ENCODE results near the gene UBA5. TPM values are rescaled to one million over a fixed set of nuclear protein-coding genes. Genes with fewer than 3 reads are reported as not detected.
A peak's percentile ranks its signal among the peaks of the same experiment; 100 is the strongest.

Gene UBA5
- polyA plus RNA-seq, 3 donors: 9.3 to 19.5 (median 13.8) TPM

- no peaks in the 10 kb centered on the region for H3K4me1 ChIP-seq (ENCODE audit: control insufficient read depth in 1 of 2, insufficient read depth in 2 of 2, low read length in 2 of 2)
- intact Hi-C loops (cut with micrococcal nuclease): loop anchor here in 1 of 2 donors (2.0 kb wide), 1 partner anchor 107 kb away; no protein-coding TSS in a partner anchor
- TF ChIP-seq, protein P1, sequence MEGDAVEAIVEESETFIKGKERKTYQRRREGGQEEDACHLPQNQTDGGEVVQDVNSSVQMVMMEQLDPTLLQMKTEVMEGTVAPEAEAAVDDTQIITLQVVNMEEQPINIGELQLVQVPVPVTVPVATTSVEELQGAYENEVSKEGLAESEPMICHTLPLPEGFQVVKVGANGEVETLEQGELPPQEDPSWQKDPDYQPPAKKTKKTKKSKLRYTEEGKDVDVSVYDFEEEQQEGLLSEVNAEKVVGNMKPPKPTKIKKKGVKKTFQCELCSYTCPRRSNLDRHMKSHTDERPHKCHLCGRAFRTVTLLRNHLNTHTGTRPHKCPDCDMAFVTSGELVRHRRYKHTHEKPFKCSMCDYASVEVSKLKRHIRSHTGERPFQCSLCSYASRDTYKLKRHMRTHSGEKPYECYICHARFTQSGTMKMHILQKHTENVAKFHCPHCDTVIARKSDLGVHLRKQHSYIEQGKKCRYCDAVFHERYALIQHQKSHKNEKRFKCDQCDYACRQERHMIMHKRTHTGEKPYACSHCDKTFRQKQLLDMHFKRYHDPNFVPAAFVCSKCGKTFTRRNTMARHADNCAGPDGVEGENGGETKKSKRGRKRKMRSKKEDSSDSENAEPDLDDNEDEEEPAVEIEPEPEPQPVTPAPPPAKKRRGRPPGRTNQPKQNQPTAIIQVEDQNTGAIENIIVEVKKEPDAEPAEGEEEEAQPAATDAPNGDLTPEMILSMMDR (IDR thresholded peaks at IDR 0.05): no peak
- no peak overlapping the region for H3K4me3 ChIP-seq (replicated peaks in 1 of 3; ENCODE audit: low read depth in 2 of 3, low read length in 3 of 3)
- no peaks in the 10 kb centered on the region for H3K79me2 ChIP-seq (ENCODE audit: insufficient read depth, low read length)
- no peak overlapping the region for H3K27ac ChIP-seq (ENCODE audit: low read depth in 1 of 2, low read length in 2 of 2)
- WGBS (ENCODE audit: insufficient coverage): 37% methylated on average over 2 of the region's 2 CpGs
- H2AFZ ChIP-seq (ENCODE audit: insufficient read depth, low read depth, low read length, poor library complexity, severe bottlenecking): no peak overlapping the region
- H3K36me3 ChIP-seq (replicated peaks in 1 of 2; ENCODE audit: control insufficient read depth in 1 of 2, insufficient read depth in 2 of 2, low read length in 2 of 2): peaks cover 3 to 16% of the 10 kb centered on the region in 2 donors
- H3K27me3 Mint-ChIP-seq (ENCODE audit: low read depth in 3 of 3): peaks cover 0 to 1% (median 0%) of the 10 kb centered on the region in 3 donors
- H3K27me3 ChIP-seq (ENCODE audit: control insufficient read depth in 2 of 2, insufficient read depth in 2 of 2, low read length in 2 of 2): no peaks in the 10 kb centered on the region
- peaks cover 8% of the 10 kb centered on the region for H3K4me1 Mint-ChIP-seq
- peaks cover 0 to 2% (median 0%) of the 10 kb centered on the region in 7 donors for H3K9me3 Mint-ChIP-seq
- no peaks in the 10 kb centered on the region for H3K9me3 ChIP-seq (replicated peaks in 1 of 2; ENCODE audit: control insufficient read depth in 1 of 2, insufficient read depth in 1 of 2, low read length in 2 of 2)
- no peak overlapping the region for H3K9ac ChIP-seq (ENCODE audit: insufficient read depth, low read length, poor library complexity, severe bottlenecking)
- no peak overlapping the region for H3K4me3 Mint-ChIP-seq
- peak overlapping the region in 2 of 7 donors; percentile 10 to 33 for H3K27ac Mint-ChIP-seq
- no peak overlapping the region for H3K4me2 ChIP-seq (replicated peaks; ENCODE audit: extremely low read depth, low read length, poor library complexity, severe bottlenecking)
- DNase-seq: no peak
- H3K36me3 Mint-ChIP-seq: peaks cover 8 to 15% of the 10 kb centered on the region in 2 donors
- H4K20me1 ChIP-seq (ENCODE audit: insufficient read depth, low read length): no peaks in the 10 kb centered on the region
Observed at GRCh38 chr3:132643366-132643765, 16.8 kb upstream of the UBA5 start.

GRCh38 chr3:132645058-132645457, 15.1 kb upstream of the UBA5 start:
- H3K27me3 ChIP-seq (ENCODE audit: control insufficient read depth in 2 of 2, insufficient read depth in 2 of 2, low read length in 2 of 2): no peaks in the 10 kb centered on the region
- Mint-ChIP-seq H3K9me3 (peaks cover 0 to 2% (median 0%) of the 10 kb centered on the region in 7 donors), H3K4me3 (no peak overlapping the region), H3K27me3 (ENCODE audit: low read depth in 3 of 3) (peaks cover 0 to 1% (median 0%) of the 10 kb centered on the region in 3 donors), H3K36me3 (peaks cover 1 to 6% of the 10 kb centered on the region in 2 donors), H3K4me1 (peaks cover 8% of the 10 kb centered on the region), H3K27ac (peak overlapping the region in 1 of 7 donors; percentile 18)
- WGBS (ENCODE audit: insufficient coverage): no CpG with 5 or more reads among the region's 1 CpG
- intact Hi-C loops (cut with micrococcal nuclease): no loop called here
- no peaks in the 10 kb centered on the region for H3K9me3 ChIP-seq (replicated peaks in 1 of 2; ENCODE audit: control insufficient read depth in 1 of 2, insufficient read depth in 1 of 2, low read length in 2 of 2)
- H4K20me1 ChIP-seq (ENCODE audit: insufficient read depth, low read length): no peaks in the 10 kb centered on the region
- no peak overlapping the region for H3K4me2 ChIP-seq (replicated peaks; ENCODE audit: extremely low read depth, low read length, poor library complexity, severe bottlenecking)
- DNase-seq: no peak
- H3K9ac ChIP-seq (ENCODE audit: insufficient read depth, low read length, poor library complexity, severe bottlenecking): no peak overlapping the region
- no peaks in the 10 kb centered on the region for H3K4me1 ChIP-seq (ENCODE audit: control insufficient read depth in 1 of 2, insufficient read depth in 2 of 2, low read length in 2 of 2)
- H3K79me2 ChIP-seq (ENCODE audit: insufficient read depth, low read length): no peaks in the 10 kb centered on the region
- no peak overlapping the region for H2AFZ ChIP-seq (ENCODE audit: insufficient read depth, low read depth, low read length, poor library complexity, severe bottlenecking)
- no peaks in the 10 kb centered on the region for H3K36me3 ChIP-seq (replicated peaks in 1 of 2; ENCODE audit: control insufficient read depth in 1 of 2, insufficient read depth in 2 of 2, low read length in 2 of 2)
- no peak overlapping the region for H3K4me3 ChIP-seq (replicated peaks in 1 of 3; ENCODE audit: low read depth in 2 of 3, low read length in 3 of 3)
- H3K27ac ChIP-seq (ENCODE audit: low read depth in 1 of 2, low read length in 2 of 2): no peak overlapping the region
- TF ChIP-seq, protein P1 (IDR thresholded peaks at IDR 0.05): no peak

Data from CD14-positive monocyte (primary cell).